ENCODE measurements around the gene RNASEH2B. TPM values are rescaled to one million over a fixed set of nuclear protein-coding genes. Genes with fewer than 3 reads are reported as not detected.

RNASEH2B gene
- total and polyA plus RNA-seq, 2 of the 13 experiments (the other 11 are each of a cell fraction or from before 2014, with no cell fraction given) = 17.2 to 55.4 TPM

DNA sequence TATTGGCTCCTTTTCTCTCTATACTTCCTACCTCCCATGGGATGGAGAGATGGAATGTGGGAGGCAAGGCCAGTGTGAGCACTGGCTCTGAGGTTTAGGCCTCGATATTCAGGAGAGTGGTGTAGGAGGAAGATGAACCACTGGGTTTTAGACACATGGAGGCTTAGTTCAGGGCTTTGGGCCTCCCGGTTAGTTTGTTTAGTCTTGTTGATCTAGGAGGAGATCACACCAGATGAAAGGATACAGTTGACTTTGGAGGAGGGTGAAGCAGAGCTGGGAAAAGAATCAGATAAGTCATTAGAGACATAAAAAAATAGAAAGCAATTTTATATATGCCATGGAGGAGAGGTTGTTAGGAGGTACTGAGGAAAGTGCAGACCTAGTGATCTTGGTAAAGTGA, 30.9 kb downstream of the RNASEH2B start (continued):
- no peak for TF ChIP-seq GLI4 (CRISPR knock-in tag; IDR thresholded peaks at IDR 0.05; ENCODE audit: borderline replicate concordance)
- TF ChIP-seq, protein P1, sequence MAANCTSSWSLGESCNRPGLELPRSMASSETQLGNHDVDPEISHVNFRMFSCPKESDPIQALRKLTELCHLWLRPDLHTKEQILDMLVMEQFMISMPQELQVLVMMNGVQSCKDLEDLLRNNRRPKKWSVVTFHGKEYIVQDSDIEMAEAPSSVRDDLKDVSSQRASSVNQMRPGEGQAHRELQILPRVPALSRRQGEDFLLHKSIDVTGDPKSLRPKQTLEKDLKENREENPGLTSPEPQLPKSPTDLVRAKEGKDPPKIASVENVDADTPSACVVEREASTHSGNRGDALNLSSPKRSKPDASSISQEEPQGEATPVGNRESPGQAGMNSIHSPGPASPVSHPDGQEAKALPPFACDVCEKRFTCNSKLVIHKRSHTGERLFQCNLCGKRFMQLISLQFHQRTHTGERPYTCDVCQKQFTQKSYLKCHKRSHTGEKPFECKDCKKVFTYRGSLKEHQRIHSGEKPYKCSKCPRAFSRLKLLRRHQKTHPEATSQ (CRISPR knock-in tag; IDR thresholded peaks at IDR 0.05; ENCODE audit: borderline replicate concordance) = no peak
- TF ChIP-seq, protein P2, sequence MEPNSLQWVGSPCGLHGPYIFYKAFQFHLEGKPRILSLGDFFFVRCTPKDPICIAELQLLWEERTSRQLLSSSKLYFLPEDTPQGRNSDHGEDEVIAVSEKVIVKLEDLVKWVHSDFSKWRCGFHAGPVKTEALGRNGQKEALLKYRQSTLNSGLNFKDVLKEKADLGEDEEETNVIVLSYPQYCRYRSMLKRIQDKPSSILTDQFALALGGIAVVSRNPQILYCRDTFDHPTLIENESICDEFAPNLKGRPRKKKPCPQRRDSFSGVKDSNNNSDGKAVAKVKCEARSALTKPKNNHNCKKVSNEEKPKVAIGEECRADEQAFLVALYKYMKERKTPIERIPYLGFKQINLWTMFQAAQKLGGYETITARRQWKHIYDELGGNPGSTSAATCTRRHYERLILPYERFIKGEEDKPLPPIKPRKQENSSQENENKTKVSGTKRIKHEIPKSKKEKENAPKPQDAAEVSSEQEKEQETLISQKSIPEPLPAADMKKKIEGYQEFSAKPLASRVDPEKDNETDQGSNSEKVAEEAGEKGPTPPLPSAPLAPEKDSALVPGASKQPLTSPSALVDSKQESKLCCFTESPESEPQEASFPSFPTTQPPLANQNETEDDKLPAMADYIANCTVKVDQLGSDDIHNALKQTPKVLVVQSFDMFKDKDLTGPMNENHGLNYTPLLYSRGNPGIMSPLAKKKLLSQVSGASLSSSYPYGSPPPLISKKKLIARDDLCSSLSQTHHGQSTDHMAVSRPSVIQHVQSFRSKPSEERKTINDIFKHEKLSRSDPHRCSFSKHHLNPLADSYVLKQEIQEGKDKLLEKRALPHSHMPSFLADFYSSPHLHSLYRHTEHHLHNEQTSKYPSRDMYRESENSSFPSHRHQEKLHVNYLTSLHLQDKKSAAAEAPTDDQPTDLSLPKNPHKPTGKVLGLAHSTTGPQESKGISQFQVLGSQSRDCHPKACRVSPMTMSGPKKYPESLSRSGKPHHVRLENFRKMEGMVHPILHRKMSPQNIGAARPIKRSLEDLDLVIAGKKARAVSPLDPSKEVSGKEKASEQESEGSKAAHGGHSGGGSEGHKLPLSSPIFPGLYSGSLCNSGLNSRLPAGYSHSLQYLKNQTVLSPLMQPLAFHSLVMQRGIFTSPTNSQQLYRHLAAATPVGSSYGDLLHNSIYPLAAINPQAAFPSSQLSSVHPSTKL (CRISPR knock-in tag; IDR thresholded peaks at IDR 0.05) = peak; percentile 76
- TF ChIP-seq TAF1 (CRISPR knock-in tag; IDR thresholded peaks at IDR 0.05) = no peak
- no peak for TF ChIP-seq CERS6 (CRISPR knock-in tag; IDR thresholded peaks at IDR 0.05)
- TF ChIP-seq CCAR2 (optimal IDR thresholded peaks at IDR 0.05; ENCODE audit: low read depth, low read length) = no peak
- no peak for TF ChIP-seq ZSCAN31 (CRISPR knock-in tag; IDR thresholded peaks at IDR 0.05; ENCODE audit: low read depth)
- no peak for TF ChIP-seq ZC3H13 (CRISPR knock-in tag; IDR thresholded peaks at IDR 0.05)
- no peak for TF ChIP-seq MTF2 (CRISPR knock-in tag; IDR thresholded peaks at IDR 0.05; ENCODE audit: borderline replicate concordance)
- TF ChIP-seq RARA (CRISPR knock-in tag; IDR thresholded peaks at IDR 0.05) = peak; percentile 40; the same call in 1 of the 2 replicates
- TF ChIP-seq ZIK1 (CRISPR knock-in tag; IDR thresholded peaks at IDR 0.05; ENCODE audit: borderline replicate concordance, low read depth) = no peak
- TF ChIP-seq FOXP1 (IDR thresholded peaks at IDR 0.05) = no peak
- peak; percentile 41; the same call in 1 of the 2 replicates for TF ChIP-seq FOXP1 (CRISPR knock-in tag; IDR thresholded peaks at IDR 0.05)
- peak; percentile 83 for TF ChIP-seq FOXA3 (CRISPR knock-in tag; IDR thresholded peaks at IDR 0.05)
- TF ChIP-seq SRSF1 (optimal IDR thresholded peaks at IDR 0.05; ENCODE audit: low read depth, low read length) = no peak
- no peak for TF ChIP-seq IRF2 (CRISPR knock-in tag; IDR thresholded peaks at IDR 0.05)
- no peak for TF ChIP-seq MLLT10 (CRISPR knock-in tag; IDR thresholded peaks at IDR 0.05)
- no peak for TF ChIP-seq PHF8 (CRISPR knock-in tag; IDR thresholded peaks at IDR 0.05)
- no peak for TF ChIP-seq ZFP90 (CRISPR knock-in tag; IDR thresholded peaks at IDR 0.05; ENCODE audit: borderline replicate concordance)
- no peak for TF ChIP-seq RFX5 (IDR thresholded peaks at IDR 0.05; ENCODE audit: low read depth, low read length)
- TF ChIP-seq HNRNPL (IDR thresholded peaks at IDR 0.05; ENCODE audit: low read depth, low read length) = no peak
- TF ChIP-seq TBL1XR1 (IDR thresholded peaks at IDR 0.05; ENCODE audit: borderline replicate concordance, low read length, partially characterized antibody) = no peak
- no peak for TF ChIP-seq ZNF746 (CRISPR knock-in tag; IDR thresholded peaks at IDR 0.05)
- no peak for TF ChIP-seq ZNF12 (CRISPR knock-in tag; IDR thresholded peaks at IDR 0.05)
- TF ChIP-seq BCL6 (CRISPR knock-in tag; IDR thresholded peaks at IDR 0.05) = peak; percentile 71
- TF ChIP-seq ZNF460 (CRISPR knock-in tag; IDR thresholded peaks at IDR 0.05; ENCODE audit: borderline replicate concordance) = no peak
